Breast epithelium (tissue), 4 donors: ENCODE measurements around the gene KRT39. TPM values are rescaled to one million over a fixed set of nuclear protein-coding genes. Genes with fewer than 3 reads are reported as not detected.

Experiments used
- DNase-seq, 2 donors: peaks; one replicate each; pipeline ENCODE4 v3.0.0-alpha.2; 2019; ENCODE audit warnings: low spot score in 2 of 2
- H3K27ac ChIP-seq, 2 donors: fragments of 200-600 bp; sonication (generic) in 1 of 2; one replicate each; pipeline ENCODE4 v1.5.1; 2016 to 2019; ENCODE audit warnings: mild to moderate bottlenecking in 1 of 2
- H3K27me3 ChIP-seq, 2 donors: fragments of 200-600 bp; sonication (generic) in 1 of 2; one replicate each; pipeline versions ENCODE4 v1.5.1 to v1.6.0; 2017 to 2019; ENCODE audit warnings: control low read depth in 1 of 2, mild to moderate bottlenecking in 1 of 2
- H3K36me3 ChIP-seq: fragments of 200-600 bp; one replicate; pipeline ENCODE4 v1.5.1; 2019
- H3K4me1 ChIP-seq, 2 donors: fragments of 200-600 bp; sonication (generic); one replicate each; pipeline ENCODE4 v1.5.1; 2016 to 2019; ENCODE audit warnings: control low read depth in 1 of 2
- H3K4me3 ChIP-seq, 3 donors: fragments of 200-600 bp; sonication (generic); 1 replicate in 2 of 3; 2 replicates in 1 of 3; pipeline ENCODE4 v1.5.1; 2016 to 2019; ENCODE audit warnings: mild to moderate bottlenecking in 3 of 3, moderate library complexity in 2 of 3
- H3K9me3 ChIP-seq, 2 donors: fragments of 200-600 bp; sonication (generic) in 1 of 2; one replicate each; pipeline ENCODE4 v1.5.1; 2016 to 2019; ENCODE audit warnings: control low read depth in 1 of 2
- POLR2A ChIP-seq: fragments of 450-650 bp; IDR thresholded peaks from one replicate; pipeline ENCODE4 v1.6.1; 2016; ENCODE audit warnings: antibody characterized with exemption, mild to moderate bottlenecking, moderate library complexity
- POLR2AphosphoS5 ChIP-seq, 3 donors: sonication (generic); formaldehyde crosslinking; IDR thresholded peaks; one replicate each; pipeline ENCODE4 v1.6.1; 2017; ENCODE audit warnings: antibody characterized with exemption in 3 of 3
- intact Hi-C: fragments of 100-400 bp; cut with DNase I; formaldehyde crosslinking; loops from one replicate; pipeline ENCODE4 v1.15.1; 2023; ENCODE audit warnings: low total_unique reads
- total RNA-seq, 3 donors: library from RNA; depleted of rRNA; stranded (reverse); fragments of >200 nt; gene quantifications; one replicate each; pipeline ENCODE4 v1.1.0, GENCODE V29; 2016
- TF ChIP-seq, protein P1 (sequence below), 3 donors: fragments of 450-650 bp; IDR thresholded peaks; one replicate each; pipeline ENCODE4 v1.5.1; 2016 to 2017; ENCODE audit warnings: antibody characterized with exemption in 3 of 3, mild to moderate bottlenecking in 3 of 3, moderate library complexity in 3 of 3

The KRT39 gene
- total RNA-seq, 3 donors from 2014 or later = not detected

- Histone ChIP-seq H3K27ac (no peak overlapping the region), H3K4me3 (no peak overlapping the region), H3K27me3 (no peaks in the 10 kb centered on the region), H3K9me3 (no peaks in the 10 kb centered on the region), H3K36me3 (no peaks in the 10 kb centered on the region), H3K4me1 (peaks cover 0 to 14% of the 10 kb centered on the region in 2 donors)
- intact Hi-C loops = no loop called here
- no peak for DNase-seq
- TF ChIP-seq POLR2AphosphoS5 (IDR thresholded peaks at IDR 0.05) = no peak
- TF ChIP-seq, protein P1, sequence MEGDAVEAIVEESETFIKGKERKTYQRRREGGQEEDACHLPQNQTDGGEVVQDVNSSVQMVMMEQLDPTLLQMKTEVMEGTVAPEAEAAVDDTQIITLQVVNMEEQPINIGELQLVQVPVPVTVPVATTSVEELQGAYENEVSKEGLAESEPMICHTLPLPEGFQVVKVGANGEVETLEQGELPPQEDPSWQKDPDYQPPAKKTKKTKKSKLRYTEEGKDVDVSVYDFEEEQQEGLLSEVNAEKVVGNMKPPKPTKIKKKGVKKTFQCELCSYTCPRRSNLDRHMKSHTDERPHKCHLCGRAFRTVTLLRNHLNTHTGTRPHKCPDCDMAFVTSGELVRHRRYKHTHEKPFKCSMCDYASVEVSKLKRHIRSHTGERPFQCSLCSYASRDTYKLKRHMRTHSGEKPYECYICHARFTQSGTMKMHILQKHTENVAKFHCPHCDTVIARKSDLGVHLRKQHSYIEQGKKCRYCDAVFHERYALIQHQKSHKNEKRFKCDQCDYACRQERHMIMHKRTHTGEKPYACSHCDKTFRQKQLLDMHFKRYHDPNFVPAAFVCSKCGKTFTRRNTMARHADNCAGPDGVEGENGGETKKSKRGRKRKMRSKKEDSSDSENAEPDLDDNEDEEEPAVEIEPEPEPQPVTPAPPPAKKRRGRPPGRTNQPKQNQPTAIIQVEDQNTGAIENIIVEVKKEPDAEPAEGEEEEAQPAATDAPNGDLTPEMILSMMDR (IDR thresholded peaks at IDR 0.05) = no peak
- TF ChIP-seq POLR2A = no peak
Observed at GRCh38 chr17:40961591-40961990, 5.2 kb downstream of the KRT39 start.

GRCh38 chr17:40960144-40960543, 6.6 kb downstream of the KRT39 start:
- Histone ChIP-seq H3K4me1 (peaks cover 0 to 18% of the 10 kb centered on the region in 2 donors), H3K27ac (peak overlapping the region in 1 of 2 donors; percentile 57), H3K4me3 (no peak overlapping the region), H3K9me3 (no peaks in the 10 kb centered on the region), H3K36me3 (no peaks in the 10 kb centered on the region), H3K27me3 (no peaks in the 10 kb centered on the region)
- DNase-seq = no peak
- TF ChIP-seq POLR2A (no peak), POLR2AphosphoS5 (IDR thresholded peaks at IDR 0.05) (no peak)
- TF ChIP-seq, protein P1 (IDR thresholded peaks at IDR 0.05) = no peak
- intact Hi-C loops = no loop called here

DNA sequence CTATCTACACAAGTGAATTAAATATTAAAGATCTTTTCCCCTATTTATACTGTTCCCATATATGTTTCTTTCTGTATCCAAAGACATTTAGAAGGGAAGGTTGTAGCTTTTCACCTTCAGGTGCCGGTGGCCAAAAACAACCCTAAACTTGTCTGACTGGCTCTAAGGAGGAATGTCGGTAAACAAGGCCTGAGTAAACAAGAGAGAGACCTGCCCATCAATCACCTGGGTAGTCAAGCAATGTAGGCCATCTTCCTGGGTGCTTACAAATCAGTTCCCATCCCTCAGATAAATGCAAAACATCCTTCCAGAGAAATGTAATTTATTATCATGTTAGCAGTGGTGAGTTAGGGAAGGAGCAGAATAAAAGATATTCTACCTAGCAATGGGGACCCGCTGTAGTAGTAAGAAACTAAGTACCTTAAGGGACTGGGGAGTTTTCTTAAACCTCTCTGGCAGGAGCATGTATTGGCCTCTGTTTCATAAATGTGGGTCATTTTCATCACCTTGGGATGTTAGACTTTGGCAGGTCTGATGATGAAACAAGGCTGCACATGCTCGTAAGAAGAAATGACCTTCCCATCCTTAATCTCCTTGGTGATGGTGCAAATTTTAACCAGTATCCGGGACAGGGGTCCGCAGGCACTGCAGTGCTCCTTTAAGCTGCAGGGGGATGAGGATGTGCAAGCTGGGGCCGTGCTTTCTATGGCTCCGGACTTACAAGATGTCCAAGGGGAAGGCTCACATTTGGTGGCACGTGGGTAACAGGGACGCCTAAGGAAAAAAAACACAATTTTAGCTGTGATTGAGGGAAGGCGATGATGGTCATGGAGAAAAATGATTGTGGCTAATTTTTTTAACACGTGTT, 8.4 kb downstream of the KRT39 start:
- Histone ChIP-seq H3K27me3 (no peaks in the 10 kb centered on the region), H3K4me3 (no peak overlapping the region), H3K27ac (peak overlapping the region; percentile 67 to 68), H3K9me3 (no peaks in the 10 kb centered on the region), H3K4me1 (peaks cover 0 to 18% of the 10 kb centered on the region in 2 donors), H3K36me3 (no peaks in the 10 kb centered on the region)
- peak in 1 of 2 donors; percentile 58 for DNase-seq
- TF ChIP-seq, protein P1 (IDR thresholded peaks at IDR 0.05) = no peak
- TF ChIP-seq POLR2AphosphoS5 (IDR thresholded peaks at IDR 0.05) (peak in 1 of 3 donors; percentile 48), POLR2A (no peak)
- intact Hi-C loops = no loop called here

- no peaks in the 10 kb centered on the region for H3K9me3 ChIP-seq
- H3K27me3 ChIP-seq = no peaks in the 10 kb centered on the region
- H3K4me3 ChIP-seq = no peak overlapping the region
- TF ChIP-seq POLR2AphosphoS5 (IDR thresholded peaks at IDR 0.05) (no peak), POLR2A (no peak)
- TF ChIP-seq, protein P1 (IDR thresholded peaks at IDR 0.05) = no peak
- no peak for DNase-seq
- no peaks in the 10 kb centered on the region for H3K36me3 ChIP-seq
- peak overlapping the region; percentile 67 to 68 for H3K27ac ChIP-seq
- intact Hi-C loops = no loop called here
- peaks cover 0 to 18% of the 10 kb centered on the region in 2 donors for H3K4me1 ChIP-seq
Observed at GRCh38 chr17:40956401-40957254, 10.1 kb downstream of the KRT39 start.
